GM18526 (cell line): ENCODE results near the gene CUX1.

Source experiments
- POLR2A ChIP-seq: IDR thresholded peaks from 3 replicates; pipeline ENCODE4 v1.6.1; 2011; ENCODE audit not compliant: insufficient read length; ENCODE audit errors: extremely low read depth

CUX1 gene

DNA sequence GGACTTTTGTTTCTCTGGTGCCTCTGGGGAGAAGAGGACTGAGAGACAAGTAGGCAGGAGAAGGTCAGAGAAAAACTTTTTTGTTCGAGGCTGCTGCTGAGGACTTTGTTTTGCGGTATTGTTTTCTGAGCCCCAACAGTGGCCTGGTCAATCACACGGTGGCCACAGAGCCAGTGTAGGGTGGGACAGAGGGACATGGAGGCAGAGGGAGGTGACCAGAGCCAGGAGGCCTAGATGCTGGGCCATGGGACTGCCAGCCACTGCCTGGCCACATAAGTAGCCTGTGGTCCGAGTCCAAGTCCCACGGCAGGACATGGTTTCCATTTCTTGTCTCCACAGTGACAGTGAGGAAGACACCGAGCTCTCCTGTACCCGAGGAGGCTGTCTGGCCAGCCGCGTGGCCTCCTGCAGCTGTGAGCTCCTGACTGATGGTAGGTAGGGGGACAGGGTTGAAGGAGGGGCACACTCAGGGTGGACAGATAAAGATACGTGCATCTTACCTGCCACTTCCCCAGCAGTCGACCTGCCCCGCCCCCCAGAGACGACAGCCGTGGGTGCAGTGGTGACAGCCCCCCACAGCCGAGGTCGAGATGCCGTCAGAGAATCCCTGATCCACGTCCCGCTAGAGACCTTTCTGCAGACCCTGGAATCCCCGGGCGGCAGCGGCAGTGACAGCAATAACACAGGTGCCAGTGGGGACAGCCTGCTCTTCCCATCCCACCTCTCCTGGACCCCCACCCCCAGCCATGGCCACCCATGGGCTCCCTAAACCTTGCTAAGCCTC is 496.8 kb downstream of the CUX1 start:
- no peak for TF ChIP-seq POLR2A

DNA sequence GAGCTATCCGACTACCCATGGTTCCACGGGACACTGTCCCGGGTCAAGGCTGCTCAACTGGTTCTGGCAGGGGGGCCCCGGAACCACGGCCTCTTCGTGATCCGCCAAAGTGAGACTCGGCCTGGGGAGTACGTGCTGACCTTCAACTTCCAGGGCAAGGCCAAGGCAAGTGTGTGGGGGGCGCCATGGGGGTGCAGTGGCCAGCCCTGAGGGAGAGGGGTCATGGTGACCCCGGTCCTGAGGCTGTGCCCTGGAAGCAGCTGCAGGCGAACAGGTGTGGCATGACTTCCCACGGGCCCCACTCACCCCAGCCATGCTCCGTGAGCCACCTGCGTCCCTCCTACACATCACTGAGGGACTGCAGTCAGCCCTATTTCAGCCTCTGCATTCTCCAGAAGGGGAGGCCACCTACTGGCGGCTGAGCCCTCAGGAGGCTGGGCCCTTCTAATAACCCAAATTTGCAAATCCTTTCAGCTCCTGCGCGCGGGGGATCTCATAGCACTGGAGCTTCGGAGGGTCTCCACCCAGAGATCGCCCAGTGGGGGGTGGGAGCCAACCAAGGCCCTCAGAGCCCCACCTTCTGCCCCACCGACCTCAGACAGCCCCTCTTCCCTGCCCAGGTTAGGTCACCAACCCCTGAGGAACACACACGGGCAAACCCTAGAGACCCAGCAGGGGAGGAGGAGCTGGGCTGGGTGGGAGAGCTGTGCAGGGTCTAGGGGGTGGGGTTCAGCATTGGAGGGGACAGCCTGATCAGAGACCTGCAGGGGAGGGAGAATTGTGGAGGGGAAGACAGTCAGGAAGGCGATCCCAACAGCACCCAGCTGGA is 500.0 kb downstream of the CUX1 start:
- no peak for TF ChIP-seq POLR2A

DNA sequence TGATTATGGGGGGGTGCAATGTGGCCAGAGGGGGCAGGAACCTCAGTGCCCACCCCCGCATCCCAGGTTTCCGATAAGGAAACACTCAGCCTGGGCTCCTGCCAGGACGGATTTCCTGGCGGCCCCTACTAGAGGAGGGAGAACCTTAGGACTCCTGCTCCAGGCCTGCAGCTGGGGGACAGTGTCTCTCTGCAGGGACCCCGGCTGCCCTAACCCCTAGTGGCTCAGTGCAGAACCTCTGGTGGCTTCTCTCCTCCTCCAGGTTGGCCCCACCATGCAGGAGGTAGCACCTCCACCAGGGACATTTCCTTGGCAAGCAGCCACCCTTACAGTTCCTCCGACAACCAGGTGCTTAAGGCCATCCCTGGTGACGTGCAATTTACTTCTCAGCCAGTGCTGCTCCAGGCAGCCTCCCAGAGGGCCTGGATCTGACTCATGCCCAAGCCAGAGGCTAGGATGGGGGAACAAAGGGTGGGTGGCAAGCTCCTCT is 501.1 kb downstream of the CUX1 start:
- TF ChIP-seq POLR2A, result no peak

DNA sequence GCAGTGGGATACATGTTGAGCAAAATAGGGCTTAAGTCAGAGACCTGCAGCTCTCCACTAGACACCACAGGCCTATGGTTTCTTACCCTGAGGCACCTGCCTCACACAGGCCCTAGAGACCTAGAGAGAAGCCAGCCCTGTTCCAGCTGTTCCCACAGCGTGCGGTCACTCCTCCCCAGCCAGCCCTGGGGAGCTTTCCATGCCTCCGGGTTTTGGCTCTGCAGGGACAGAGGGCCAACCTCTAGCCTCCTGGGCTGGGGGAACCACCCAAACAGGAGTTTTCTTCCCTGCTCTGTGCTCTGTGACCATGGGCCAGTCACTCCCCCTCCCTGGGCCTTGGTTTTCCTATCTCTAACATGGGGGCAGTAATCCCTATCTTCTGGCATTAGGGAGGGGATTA is 502.2 kb downstream of the CUX1 start:
- TF ChIP-seq POLR2A, result no peak

DNA sequence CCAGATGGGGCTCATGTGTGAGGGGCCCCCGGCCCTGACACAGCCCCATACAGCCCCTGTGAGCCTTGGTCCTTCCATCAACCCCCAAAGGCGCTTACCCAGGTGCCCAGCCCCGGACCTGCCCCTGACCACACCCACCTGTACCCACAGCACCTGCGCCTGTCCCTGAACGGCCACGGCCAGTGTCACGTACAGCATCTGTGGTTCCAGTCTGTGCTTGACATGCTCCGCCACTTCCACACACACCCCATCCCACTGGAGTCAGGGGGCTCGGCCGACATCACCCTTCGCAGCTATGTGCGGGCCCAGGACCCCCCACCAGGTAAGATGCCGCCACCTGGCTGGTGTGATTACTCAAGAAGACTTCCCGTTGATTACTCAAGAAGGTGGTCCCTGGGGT is 502.8 kb downstream of the CUX1 start:
- TF ChIP-seq POLR2A, result no peak

DNA sequence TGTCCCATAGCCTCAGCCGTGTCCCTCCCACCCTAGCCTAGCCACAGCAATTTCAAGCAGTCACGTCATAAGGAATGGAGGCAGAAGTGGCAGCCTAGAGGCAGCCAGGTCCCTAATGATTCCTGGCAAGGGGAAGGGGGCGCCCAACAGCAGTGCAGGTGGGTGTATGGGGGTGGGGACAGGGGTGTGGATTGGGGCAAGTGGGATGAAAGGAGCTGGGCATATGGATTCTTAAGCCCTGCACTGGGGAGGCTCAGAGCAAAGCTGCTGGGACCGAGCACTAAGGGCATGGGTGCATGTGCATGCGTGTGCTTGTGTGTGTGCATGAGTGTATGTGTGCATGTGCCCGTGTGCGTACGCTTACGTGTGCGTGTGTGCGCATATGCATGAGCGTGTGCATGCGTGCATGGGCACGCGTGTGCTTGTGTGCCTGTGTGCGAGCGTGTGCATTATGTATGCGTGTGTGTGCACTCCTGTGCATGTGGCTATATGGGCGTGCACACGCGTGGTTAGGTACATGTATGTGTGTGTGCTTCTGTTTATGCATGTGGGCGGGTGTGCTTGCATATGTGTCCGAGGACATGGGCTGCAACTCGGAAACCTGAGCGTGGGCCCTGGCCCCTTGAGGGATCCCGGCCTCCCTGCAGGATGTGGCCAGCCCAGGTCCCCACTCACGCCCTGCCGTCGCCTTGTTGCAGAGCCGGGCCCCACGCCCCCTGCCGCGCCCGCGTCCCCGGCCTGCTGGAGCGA is 503.4 kb downstream of the CUX1 start:
- TF ChIP-seq POLR2A, result no peak

DNA sequence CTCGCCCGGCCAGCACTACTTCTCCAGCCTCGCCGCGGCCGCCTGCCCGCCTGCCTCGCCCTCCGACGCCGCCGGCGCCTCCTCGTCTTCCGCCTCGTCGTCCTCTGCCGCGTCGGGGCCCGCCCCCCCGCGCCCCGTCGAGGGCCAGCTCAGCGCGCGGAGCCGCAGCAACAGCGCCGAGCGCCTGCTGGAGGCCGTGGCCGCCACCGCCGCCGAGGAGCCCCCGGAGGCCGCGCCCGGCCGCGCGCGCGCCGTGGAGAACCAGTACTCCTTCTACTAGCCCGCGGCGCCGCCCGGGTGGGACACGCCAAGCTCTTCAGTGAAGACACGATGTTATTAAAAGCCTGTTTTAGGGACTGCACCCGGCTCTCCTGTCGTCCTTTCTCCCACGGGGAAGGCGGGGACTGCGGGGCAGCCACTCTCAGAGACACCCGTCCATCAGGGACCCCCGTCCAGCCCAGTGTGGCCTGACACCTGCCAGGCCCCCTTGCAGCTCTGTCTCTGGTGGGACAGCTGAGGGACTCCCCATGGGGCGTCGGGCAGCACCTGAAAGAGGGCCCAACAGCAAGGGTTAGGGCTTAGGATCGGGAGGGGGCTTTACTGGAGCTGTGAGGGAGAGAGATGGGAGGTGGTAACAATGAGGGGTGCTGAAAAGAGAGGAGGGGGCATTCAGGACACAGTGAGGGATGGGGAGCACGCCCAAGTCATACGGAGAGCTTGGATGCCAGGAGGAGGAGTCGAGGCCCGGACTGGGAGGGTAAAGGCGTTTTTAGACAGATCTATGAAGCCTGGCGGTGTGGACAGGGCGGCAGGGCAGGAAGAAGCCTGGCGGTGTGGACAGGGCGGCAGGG is 504.1 kb downstream of the CUX1 start:
- no peak for TF ChIP-seq POLR2A

DNA sequence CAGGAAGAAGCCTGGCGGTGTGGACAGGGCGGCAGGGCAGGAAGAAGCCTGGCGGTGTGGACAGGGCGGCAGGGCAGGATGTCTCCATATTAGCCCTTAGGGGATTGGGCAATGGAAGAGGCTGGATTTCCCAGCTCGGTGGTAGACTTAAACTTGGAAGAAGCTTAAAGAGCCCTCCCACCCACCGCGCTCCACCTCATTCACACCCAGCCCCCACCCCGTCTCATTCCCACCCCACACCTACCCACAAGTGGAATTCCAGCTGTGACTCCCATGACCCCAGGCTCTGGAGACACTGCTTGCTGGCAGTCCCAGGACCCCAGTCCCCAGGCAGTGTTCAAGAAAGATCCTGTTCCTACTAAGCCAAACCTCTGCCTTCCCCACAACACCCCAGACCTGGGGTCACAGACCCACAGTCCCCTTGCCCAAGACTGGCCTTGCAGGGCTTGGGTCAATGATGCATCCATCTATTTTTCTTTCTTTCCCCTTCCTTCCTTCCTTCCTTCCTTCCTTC is 504.8 kb downstream of the CUX1 start:
- TF ChIP-seq POLR2A, result no peak

DNA sequence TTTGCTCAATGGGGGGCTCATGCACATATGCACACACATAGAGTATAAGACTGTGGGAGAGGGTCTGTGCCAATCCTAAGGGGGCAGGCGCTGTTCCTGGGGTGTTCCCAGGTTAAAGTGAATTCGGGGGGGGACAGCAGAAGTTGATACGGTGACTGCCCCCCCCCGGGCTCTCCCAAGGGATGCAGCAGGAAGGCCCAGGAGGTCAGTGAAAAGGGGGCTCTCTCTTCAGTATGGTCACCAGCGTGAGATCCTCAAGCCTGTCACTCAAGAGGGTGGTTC is 506.4 kb downstream of the CUX1 start:
- no peak for TF ChIP-seq POLR2A

DNA sequence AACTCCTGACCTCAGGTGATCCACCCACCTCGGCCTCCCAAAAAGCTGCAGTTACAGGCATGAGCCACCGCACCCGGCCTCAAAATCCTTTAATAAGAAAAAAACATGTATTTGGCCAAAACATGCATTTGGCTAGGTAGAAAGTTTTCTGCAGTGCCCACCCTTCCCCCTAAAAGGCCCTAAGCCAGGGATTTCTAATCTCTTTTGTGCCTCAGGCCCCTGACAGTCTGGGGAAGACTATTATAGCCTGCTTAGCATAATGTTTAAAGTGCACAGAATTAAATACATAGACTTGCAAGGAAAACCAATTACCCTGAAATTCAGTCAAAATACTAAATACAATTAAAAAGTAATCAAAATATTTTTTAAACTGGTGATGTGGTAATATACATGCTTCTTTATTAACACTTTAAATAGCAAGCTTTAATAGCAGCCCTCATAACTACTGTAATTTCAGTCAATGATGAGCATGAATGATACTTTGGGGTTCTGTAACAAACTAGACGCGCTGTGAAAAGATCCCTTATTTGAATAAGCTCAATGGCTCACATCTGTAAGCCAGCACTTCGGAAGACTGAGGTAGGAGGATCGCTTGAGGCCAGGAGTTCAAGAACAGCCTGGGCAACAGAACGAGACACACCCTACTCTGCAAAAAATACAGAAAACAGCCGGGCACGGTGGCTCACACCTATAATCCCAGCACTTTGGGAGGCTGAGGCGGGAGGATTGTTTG is 508.9 kb downstream of the CUX1 start:
- TF ChIP-seq POLR2A, result no peak
